SK-N-SH treated with all-trans-retinoic acid at 6 μM for 48 hours (cell line): ENCODE measurements around the gene FNDC3A.

Experiments used
- ATAC-seq: fragments of 200-7000 bp; cut with Tn5 transposase; 3 replicates; pipeline ENCODE4 v1.9.1; 2020; ENCODE audit warnings: mild to moderate bottlenecking, moderate library complexity
- ARNTL ChIP-seq: fragments of 450-650 bp; formaldehyde crosslinking; IDR thresholded peaks from 2 replicates; pipeline ENCODE4 v1.5.0; 2020; ENCODE audit warnings: low read depth, mild to moderate bottlenecking, moderate library complexity, borderline replicate concordance
- BACH2 ChIP-seq: fragments of 250-450 bp; sonication (Bioruptor Pico); IDR thresholded peaks from 2 replicates; pipeline ENCODE4 v1.9.0; 2021; ENCODE audit warnings: mild to moderate bottlenecking, borderline replicate concordance
- CREB5 ChIP-seq: fragments of 250-450 bp; sonication (Bioruptor Pico); IDR thresholded peaks from 2 replicates; pipeline ENCODE4 v1.5.1; 2020; ENCODE audit warnings: low read depth, mild to moderate bottlenecking, moderate library complexity
- CSDC2 ChIP-seq: fragments of 250-450 bp; sonication (Bioruptor Pico); IDR thresholded peaks from 2 replicates; pipeline ENCODE4 v1.5.0; 2020; ENCODE audit warnings: mild to moderate bottlenecking, moderate library complexity
- CSRNP3 ChIP-seq: fragments of 250-450 bp; sonication (Bioruptor Pico); IDR thresholded peaks from 2 replicates; pipeline ENCODE4 v1.5.1; 2021; ENCODE audit warnings: mild to moderate bottlenecking, moderate library complexity
- ESRRG ChIP-seq: fragments of 250-450 bp; sonication (Bioruptor Pico); IDR thresholded peaks from 2 replicates; pipeline ENCODE4 v1.6.1; 2021; ENCODE audit warnings: mild to moderate bottlenecking
- GLIS3 ChIP-seq: fragments of 250-450 bp; sonication (Bioruptor Pico); IDR thresholded peaks from 2 replicates; pipeline ENCODE4 v1.5.0; 2020; ENCODE audit warnings: mild to moderate bottlenecking, moderate library complexity
- ISL1 ChIP-seq: fragments of 250-450 bp; sonication (Bioruptor Pico); IDR thresholded peaks from 2 replicates; pipeline ENCODE4 v2.1.2; 2022; ENCODE audit warnings: mild to moderate bottlenecking, moderate library complexity
- PATZ1 ChIP-seq: fragments of 250-450 bp; sonication (Bioruptor Pico); IDR thresholded peaks from 2 replicates; pipeline ENCODE4 v1.8.0; 2020; ENCODE audit warnings: mild to moderate bottlenecking, moderate library complexity, borderline replicate concordance
- POU6F1 ChIP-seq: fragments of 250-450 bp; sonication (Bioruptor Pico); IDR thresholded peaks from 2 replicates; pipeline ENCODE4 v1.8.0; 2021; ENCODE audit warnings: low read depth, mild to moderate bottlenecking, moderate library complexity, borderline replicate concordance
- PPARA ChIP-seq: fragments of 250-450 bp; sonication (Bioruptor Pico); IDR thresholded peaks from 2 replicates; pipeline ENCODE4 v1.5.0; 2020; ENCODE audit warnings: mild to moderate bottlenecking, borderline replicate concordance
- RARB ChIP-seq: fragments of 250-450 bp; sonication (Bioruptor Pico); IDR thresholded peaks from 2 replicates; pipeline ENCODE4 v1.8.0; 2021; ENCODE audit warnings: mild to moderate bottlenecking, moderate library complexity
- SNAI2 ChIP-seq: fragments of 250-450 bp; sonication (Bioruptor Pico); IDR thresholded peaks from 2 replicates; pipeline ENCODE4 v1.5.0; 2020; ENCODE audit warnings: mild to moderate bottlenecking, moderate library complexity
- TCF4 ChIP-seq: fragments of 250-450 bp; sonication (Bioruptor Pico); IDR thresholded peaks from 2 replicates; pipeline ENCODE4 v1.8.0; 2021; ENCODE audit warnings: mild to moderate bottlenecking, moderate library complexity, borderline replicate concordance
- TOX ChIP-seq: fragments of 250-450 bp; sonication (Bioruptor Pico); IDR thresholded peaks from 2 replicates; pipeline ENCODE4 v1.8.0; 2021; ENCODE audit warnings: mild to moderate bottlenecking, moderate library complexity, borderline replicate concordance
- TSHZ2 ChIP-seq: fragments of 250-450 bp; sonication (Bioruptor Pico); IDR thresholded peaks from 2 replicates; pipeline ENCODE4 v1.5.0; 2020; ENCODE audit warnings: mild to moderate bottlenecking, moderate library complexity
- ZC3H10 ChIP-seq: fragments of 250-450 bp; sonication (Bioruptor Pico); IDR thresholded peaks from 2 replicates; pipeline ENCODE4 v1.5.1; 2021; ENCODE audit warnings: mild to moderate bottlenecking, moderate library complexity
- ZFP3 ChIP-seq: fragments of 250-450 bp; sonication (Bioruptor Pico); IDR thresholded peaks from 2 replicates; pipeline ENCODE4 v1.5.0; 2020; ENCODE audit warnings: mild to moderate bottlenecking, moderate library complexity
- ZFP30 ChIP-seq: fragments of 450-650 bp; formaldehyde crosslinking; IDR thresholded peaks from 2 replicates; pipeline ENCODE4 v1.5.0; 2022; ENCODE audit warnings: mild to moderate bottlenecking, moderate library complexity
- ZNF565 ChIP-seq: fragments of 450-650 bp; formaldehyde crosslinking; conservative IDR thresholded peaks from 2 replicates; pipeline ENCODE4 v1.5.0; 2020; ENCODE audit warnings: low read depth, mild to moderate bottlenecking, moderate library complexity
- ZNF70 ChIP-seq: fragments of 450-650 bp; formaldehyde crosslinking; IDR thresholded peaks from 2 replicates; pipeline ENCODE4 v1.5.0; 2020; ENCODE audit warnings: mild to moderate bottlenecking, moderate library complexity
- ZNF8 ChIP-seq: fragments of 450-650 bp; formaldehyde crosslinking; IDR thresholded peaks from 2 replicates; pipeline ENCODE4 v1.5.0; 2020; ENCODE audit warnings: mild to moderate bottlenecking, moderate library complexity

Gene FNDC3A

GRCh38 chr13:49241296-49241695, 265.6 kb downstream of the FNDC3A start (continued):
- no peak for TF ChIP-seq CSRNP3 (CRISPR knock-in tag)
- TF ChIP-seq CSDC2: no peak
- no peak for TF ChIP-seq ARNTL
- no peak for TF ChIP-seq ZNF565
- no peak for TF ChIP-seq GLIS3
- TF ChIP-seq ZFP3: no peak
- no peak for TF ChIP-seq RARB
- TF ChIP-seq ZNF8 (CRISPR knock-in tag): no peak
- no peak for TF ChIP-seq TCF4 (CRISPR knock-in tag)

- ATAC-seq: no peak
- TF ChIP-seq CSRNP3 (CRISPR knock-in tag) (no peak), ZNF70 (no peak), PPARA (CRISPR knock-in tag) (no peak), ISL1 (CRISPR knock-in tag) (no peak), BACH2 (CRISPR knock-in tag) (no peak), GLIS3 (no peak), CREB5 (CRISPR knock-in tag) (no peak), ZNF565 (no peak)
Measured at GRCh38 chr13:49245101-49245500, 269.4 kb downstream of the FNDC3A start.

GRCh38 chr13:49246850-49247642, 271.3 kb downstream of the FNDC3A start:
- peak; percentile 52 for ATAC-seq
- TF ChIP-seq ZNF70 (no peak), ESRRG (CRISPR knock-in tag) (no peak), BACH2 (CRISPR knock-in tag) (no peak), CREB5 (CRISPR knock-in tag) (no peak), ZFP30 (CRISPR knock-in tag) (no peak), TCF4 (CRISPR knock-in tag) (no peak), TOX (CRISPR knock-in tag) (no peak), TSHZ2 (no peak), ZNF8 (CRISPR knock-in tag) (no peak), POU6F1 (CRISPR knock-in tag) (no peak), SNAI2 (CRISPR knock-in tag) (no peak), PATZ1 (CRISPR knock-in tag) (no peak), RARB (no peak), ZC3H10 (CRISPR knock-in tag) (no peak), GLIS3 (no peak), CSDC2 (no peak), ZFP3 (no peak), PPARA (CRISPR knock-in tag) (no peak)
